ENCODE measurements around the gene TMPRSS9. TPM values are rescaled to one million over a fixed set of nuclear protein-coding genes. Genes with fewer than 3 reads are reported as not detected.

The TMPRSS9 gene
- total RNA-seq, 3 donors from 2014 or later (not counting 1 experiment from before 2014, with no cell fraction given), result not detected

DNA sequence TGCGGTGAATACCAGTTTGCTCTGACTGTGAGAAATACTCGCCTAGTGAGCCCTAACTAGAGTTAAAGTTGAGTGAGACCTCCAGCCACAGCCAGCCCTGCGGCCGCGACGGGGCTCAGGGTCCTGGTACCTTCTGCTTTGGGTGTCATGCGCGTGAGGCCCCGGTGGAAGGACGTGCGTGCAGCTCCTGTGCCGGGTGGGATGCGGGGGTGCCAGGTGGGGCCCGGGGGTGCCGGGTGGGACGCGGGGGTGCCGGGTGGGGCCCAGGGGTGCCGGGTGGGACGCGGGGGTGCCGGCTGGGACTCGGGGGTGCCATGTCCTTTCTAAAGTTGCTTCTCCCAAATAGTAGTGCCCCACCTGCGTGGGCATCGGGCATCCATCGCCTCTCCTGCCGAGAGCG lies 8.5 kb upstream of the TMPRSS9 start:
- Histone ChIP-seq H3K27me3 (ENCODE audit: control insufficient read depth, insufficient read depth, low read length) (no peaks in the 10 kb centered on the region), H3K9me3 (ENCODE audit: control insufficient read depth, insufficient read depth, low read length) (no peaks in the 10 kb centered on the region), H3K4me1 (ENCODE audit: control insufficient read depth, insufficient read depth, low read length) (no peaks in the 10 kb centered on the region), H3K4me3 (ENCODE audit: low read length) (no peak overlapping the region), H3K36me3 (ENCODE audit: control insufficient read depth, insufficient read depth, low read length) (peaks cover 10% of the 10 kb centered on the region), H3K27ac (ENCODE audit: low read length) (no peak overlapping the region)
- intact Hi-C loops (cut with micrococcal nuclease), result no loop called here
- Mint-ChIP-seq H3K27me3 (ENCODE audit: low read depth in 2 of 2) (no peaks in the 10 kb centered on the region), H3K36me3 (no peaks in the 10 kb centered on the region), H3K4me3 (no peak overlapping the region), H3K4me1 (no peaks in the 10 kb centered on the region), H3K27ac (no peak overlapping the region), H3K9me3 (no peaks in the 10 kb centered on the region)
- DNase-seq (no peak), ATAC-seq (no peak)
- TF ChIP-seq, protein P1, sequence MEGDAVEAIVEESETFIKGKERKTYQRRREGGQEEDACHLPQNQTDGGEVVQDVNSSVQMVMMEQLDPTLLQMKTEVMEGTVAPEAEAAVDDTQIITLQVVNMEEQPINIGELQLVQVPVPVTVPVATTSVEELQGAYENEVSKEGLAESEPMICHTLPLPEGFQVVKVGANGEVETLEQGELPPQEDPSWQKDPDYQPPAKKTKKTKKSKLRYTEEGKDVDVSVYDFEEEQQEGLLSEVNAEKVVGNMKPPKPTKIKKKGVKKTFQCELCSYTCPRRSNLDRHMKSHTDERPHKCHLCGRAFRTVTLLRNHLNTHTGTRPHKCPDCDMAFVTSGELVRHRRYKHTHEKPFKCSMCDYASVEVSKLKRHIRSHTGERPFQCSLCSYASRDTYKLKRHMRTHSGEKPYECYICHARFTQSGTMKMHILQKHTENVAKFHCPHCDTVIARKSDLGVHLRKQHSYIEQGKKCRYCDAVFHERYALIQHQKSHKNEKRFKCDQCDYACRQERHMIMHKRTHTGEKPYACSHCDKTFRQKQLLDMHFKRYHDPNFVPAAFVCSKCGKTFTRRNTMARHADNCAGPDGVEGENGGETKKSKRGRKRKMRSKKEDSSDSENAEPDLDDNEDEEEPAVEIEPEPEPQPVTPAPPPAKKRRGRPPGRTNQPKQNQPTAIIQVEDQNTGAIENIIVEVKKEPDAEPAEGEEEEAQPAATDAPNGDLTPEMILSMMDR (IDR thresholded peaks at IDR 0.05), result no peak
- 97% methylated on average over 28 of the region's 28 CpGs for WGBS (ENCODE audit: insufficient coverage)

DNA sequence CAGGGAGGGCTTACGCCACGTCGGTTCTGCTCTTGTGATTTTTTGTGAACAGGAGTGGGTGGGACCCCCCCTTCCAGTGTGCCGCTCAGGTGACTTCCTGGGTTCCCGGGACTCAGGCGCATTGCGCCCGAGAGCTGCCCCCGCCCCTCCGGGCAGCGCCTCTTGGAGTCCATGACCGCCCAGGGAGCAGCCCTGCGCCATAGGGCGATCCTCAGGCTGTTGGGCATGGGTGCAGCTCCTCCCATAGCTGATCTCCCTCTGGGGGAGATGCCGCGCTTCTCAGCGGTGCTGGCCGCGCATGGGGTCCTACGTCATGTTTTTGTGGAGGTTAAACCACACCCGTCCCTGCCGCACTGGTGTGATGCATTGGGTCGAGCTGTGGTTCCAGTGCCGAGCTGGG lies 7.9 kb upstream of the TMPRSS9 start:
- Histone ChIP-seq H3K27me3 (ENCODE audit: control insufficient read depth, insufficient read depth, low read length) (no peaks in the 10 kb centered on the region), H3K4me1 (ENCODE audit: control insufficient read depth, insufficient read depth, low read length) (no peaks in the 10 kb centered on the region), H3K27ac (ENCODE audit: low read length) (no peak overlapping the region), H3K4me3 (ENCODE audit: low read length) (no peak overlapping the region), H3K36me3 (ENCODE audit: control insufficient read depth, insufficient read depth, low read length) (peaks cover 10% of the 10 kb centered on the region), H3K9me3 (ENCODE audit: control insufficient read depth, insufficient read depth, low read length) (no peaks in the 10 kb centered on the region)
- intact Hi-C loops (cut with micrococcal nuclease), result no loop called here
- ATAC-seq (no peak), DNase-seq (no peak)
- Mint-ChIP-seq H3K27me3 (ENCODE audit: low read depth in 2 of 2) (no peaks in the 10 kb centered on the region), H3K4me1 (no peaks in the 10 kb centered on the region), H3K9me3 (peaks cover 0 to under 1% of the 10 kb centered on the region in 2 donors), H3K36me3 (no peaks in the 10 kb centered on the region), H3K4me3 (no peak overlapping the region), H3K27ac (no peak overlapping the region)
- TF ChIP-seq, protein P1 (IDR thresholded peaks at IDR 0.05), result no peak
- 96% methylated on average over 24 of the region's 24 CpGs for WGBS (ENCODE audit: insufficient coverage)

DNA sequence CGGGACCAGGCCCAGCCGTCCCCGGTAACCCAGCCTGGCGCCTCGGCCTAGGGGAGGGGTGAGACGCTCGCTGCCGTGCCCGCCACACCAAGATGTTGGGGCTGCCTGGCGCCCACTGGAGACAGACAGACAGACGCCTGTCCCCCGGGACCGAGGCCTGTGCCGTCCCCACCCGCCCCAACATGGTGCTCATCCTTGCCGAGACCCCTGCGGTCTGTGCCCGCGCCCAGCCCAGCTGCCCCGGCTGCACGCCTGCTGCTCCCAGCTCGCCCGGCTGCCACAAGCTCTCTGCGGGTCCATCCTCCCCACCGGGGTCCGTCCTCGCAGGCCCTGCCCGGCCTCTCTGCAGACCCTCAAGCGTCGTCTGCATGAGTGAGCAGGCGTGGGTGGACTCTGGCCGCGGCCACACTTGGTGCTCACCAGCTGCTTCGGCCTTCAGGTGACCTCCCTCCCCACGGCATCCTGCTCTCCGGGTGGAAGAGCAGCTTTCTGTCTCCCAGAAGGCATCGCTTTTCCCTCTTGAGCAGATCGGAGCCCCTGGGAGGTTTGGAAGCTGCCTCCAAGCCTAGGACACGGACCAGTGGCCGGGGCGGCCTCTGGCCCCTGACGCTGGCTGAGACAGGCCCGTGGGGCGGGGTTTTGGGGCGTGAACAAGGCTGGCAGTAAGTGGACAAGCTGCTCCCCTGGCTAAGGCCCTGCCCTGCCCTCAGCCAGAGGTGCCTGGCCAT lies 6.7 kb upstream of the TMPRSS9 start:
- 92% methylated on average over 45 of the region's 45 CpGs for WGBS (ENCODE audit: insufficient coverage)
- H3K27ac ChIP-seq (ENCODE audit: low read length), result no peak overlapping the region
- intact Hi-C loops (cut with micrococcal nuclease), result no loop called here
- Mint-ChIP-seq H3K4me1 (no peaks in the 10 kb centered on the region), H3K9me3 (peaks cover 0 to 2% of the 10 kb centered on the region in 2 donors), H3K36me3 (no peaks in the 10 kb centered on the region), H3K27me3 (ENCODE audit: low read depth in 2 of 2) (no peaks in the 10 kb centered on the region), H3K27ac (no peak overlapping the region), H3K4me3 (no peak overlapping the region)
- H3K9me3 ChIP-seq (ENCODE audit: control insufficient read depth, insufficient read depth, low read length), result no peaks in the 10 kb centered on the region
- no peak overlapping the region for H3K4me3 ChIP-seq (ENCODE audit: low read length)
- H3K4me1 ChIP-seq (ENCODE audit: control insufficient read depth, insufficient read depth, low read length), result no peaks in the 10 kb centered on the region
- ATAC-seq, result no peak
- no peak for DNase-seq
- TF ChIP-seq, protein P1 (IDR thresholded peaks at IDR 0.05), result no peak
- no peaks in the 10 kb centered on the region for H3K27me3 ChIP-seq (ENCODE audit: control insufficient read depth, insufficient read depth, low read length)
- peaks cover 9% of the 10 kb centered on the region for H3K36me3 ChIP-seq (ENCODE audit: control insufficient read depth, insufficient read depth, low read length)

All from natural killer cell (primary cell).